B cell (primary cell): Measurements from ENCODE around the gene SALL2. TPM values are rescaled to one million over a fixed set of nuclear protein-coding genes. Genes with fewer than 3 reads are reported as not detected.
A peak's percentile ranks its signal among the peaks of the same experiment; 100 is the strongest.

Experiments
- ATAC-seq: fragments of 200-7000 bp; cut with Tn5 transposase; one replicate; pipeline ENCODE4 v1.10.0; 2021; ENCODE audit warnings: low read depth, mild to moderate bottlenecking, moderate number of reproducible peaks, moderate library complexity
- CTCF ChIA-PET: fragments of 350-600 bp; sonication (Branson Sonifier 250); formaldehyde crosslinking; loops from one replicate; lab custom pipeline; 2021; ENCODE audit warnings: antibody characterized with exemption, inconsistent platforms; lab: Charles Lee
- POLR2A ChIA-PET: fragments of 350-600 bp; sonication (Branson Sonifier 250); formaldehyde crosslinking; loops from one replicate; lab custom pipeline; 2021; ENCODE audit warnings: antibody characterized with exemption; lab: Charles Lee
- DNase-seq: peaks from one replicate; pipeline ENCODE4 v3.0.0; 2013
- H2AFZ ChIP-seq: 2 replicates; pipeline ENCODE4 v1.6.1; 2012; ENCODE audit warnings: mild to moderate bottlenecking, low read depth, low read length; ENCODE audit not compliant: insufficient read depth, poor library complexity, severe bottlenecking
- H3K27ac ChIP-seq, 2 donors: 1 replicate in 1 of 2; 2 replicates in 1 of 2; pipeline ENCODE4 v1.5.1; 2012 to 2013; ENCODE audit warnings: low read length in 2 of 2, mild to moderate bottlenecking in 2 of 2, moderate library complexity in 1 of 2
- H3K27me3 ChIP-seq, 4 experiments: fragments of 200-600 bp in 1 of 4; sonication (generic) in 1 of 4; replicated peaks in 1 of 4; 1 replicate in 2 of 4; 2 replicates in 2 of 4; pipeline versions ENCODE4 v1.6.1 to v1.7.0; 2013 to 2016; ENCODE audit warnings: low read length in 3 of 4, mild to moderate bottlenecking in 2 of 4, mixed read lengths in 1 of 4, moderate library complexity in 1 of 4; ENCODE audit not compliant: insufficient read depth in 4 of 4, control insufficient read depth in 3 of 4; ENCODE audit errors: control extremely low read depth in 1 of 4
- H3K36me3 ChIP-seq, 2 experiments: replicated peaks in 1 of 2; 1 replicate in 1 of 2; 2 replicates in 1 of 2; pipeline versions ENCODE4 v1.6.1 to v1.7.1; 2013; ENCODE audit warnings: low read length in 1 of 2; ENCODE audit not compliant: insufficient read depth in 2 of 2, control insufficient read depth in 1 of 2; ENCODE audit errors: control extremely low read depth in 1 of 2, extremely low read depth in 1 of 2
- H3K4me1 ChIP-seq, 2 donors: fragments of 200-600 bp in 1 of 2; sonication (generic) in 1 of 2; 1 replicate in 1 of 2; 2 replicates in 1 of 2; pipeline versions ENCODE4 v1.5.1 to v1.6.1; 2013 to 2017; ENCODE audit warnings: low read length in 2 of 2; ENCODE audit not compliant: control insufficient read depth in 2 of 2, insufficient read depth in 2 of 2
- H3K4me2 ChIP-seq: replicated peaks from 2 replicates; pipeline ENCODE3; 2012; ENCODE audit warnings: mild to moderate bottlenecking, low read depth, low read length; ENCODE audit not compliant: poor library complexity, severe bottlenecking
- H3K4me3 ChIP-seq, 5 experiments: fragments of 200-600 bp in 1 of 5; sonication (generic) in 1 of 5; 1 replicate in 3 of 5; 2 replicates in 2 of 5; pipeline versions ENCODE4 v1.5.1 to v1.7.0; 2011 to 2016; ENCODE audit warnings: low read length in 4 of 5, mild to moderate bottlenecking in 4 of 5, low read depth in 2 of 5, control low read depth in 1 of 5, moderate library complexity in 1 of 5; ENCODE audit not compliant: insufficient read depth in 1 of 5; ENCODE audit errors: control extremely low read depth in 1 of 5, extremely low read depth in 1 of 5
- H3K79me2 ChIP-seq: fragments of 200-600 bp; sonication (generic); one replicate; pipeline ENCODE4 v1.6.0; 2016; ENCODE audit warnings: low read length; ENCODE audit not compliant: control insufficient read depth, insufficient read depth
- H3K9ac ChIP-seq: fragments of 200-600 bp; sonication (generic); 2 replicates; pipeline ENCODE4 v1.6.1; 2017; ENCODE audit warnings: mild to moderate bottlenecking, low read length, moderate library complexity
- H3K9me3 ChIP-seq, 3 donors: one replicate each; pipeline versions ENCODE4 v1.6.1 to v1.7.1; 2013; ENCODE audit warnings: low read length in 2 of 3; ENCODE audit not compliant: control insufficient read depth in 2 of 3, insufficient read depth in 1 of 3; ENCODE audit errors: control extremely low read depth in 1 of 3
- H4K20me1 ChIP-seq: 2 replicates; pipeline ENCODE4 v1.6.0; 2012; ENCODE audit warnings: mild to moderate bottlenecking, low read length; ENCODE audit not compliant: insufficient read depth, control insufficient read depth, poor library complexity, severe bottlenecking
- H3K27ac Mint-ChIP-seq: one replicate; pipeline ENCODE4 v1.8.0; 2021; ENCODE audit warnings: mixed read lengths
- H3K27me3 Mint-ChIP-seq: one replicate; pipeline ENCODE4 v1.8.0; 2021; ENCODE audit warnings: mixed read lengths
- H3K4me1 Mint-ChIP-seq: one replicate; pipeline ENCODE4 v1.8.0; 2021; ENCODE audit warnings: mixed read lengths
- H3K4me3 Mint-ChIP-seq: one replicate; pipeline ENCODE4 v1.8.0; 2021; ENCODE audit warnings: mixed read lengths
- H3K9me3 Mint-ChIP-seq: one replicate; pipeline ENCODE4 v1.8.0; 2022; ENCODE audit warnings: mixed read lengths; ENCODE audit not compliant: insufficient read depth
- EZH2 ChIP-seq: IDR thresholded peaks from 2 replicates; pipeline ENCODE4 v1.6.1; 2012; ENCODE audit warnings: borderline replicate concordance, low read depth, mild to moderate bottlenecking, moderate library complexity, low read length; ENCODE audit not compliant: insufficient read depth, poor library complexity, severe bottlenecking
- WGBS: methylation state at CpG from one replicate; pipeline ENCODE4 v1.1.5; 2013; ENCODE audit warnings: missing lambda C conversion rate; ENCODE audit not compliant: insufficient coverage; 5-methylcytosine and 5-hydroxymethylcytosine counted together
- intact Hi-C: fragments of 100-400 bp; cut with micrococcal nuclease; formaldehyde crosslinking; loops from one replicate; pipeline ENCODE4 v1.10.0; 2022
- polyA plus RNA-seq: library from polyadenylated mRNA; depleted of rRNA; stranded (reverse); fragments of >200 nt; gene quantifications from 2 replicates; pipeline ENCODE4 v1.2.3, GENCODE V29; 2012
- total RNA-seq, 2 donors: library from RNA; stranded (reverse); fragments of 120-200 nt in 1 of 2; gene quantifications; 1 replicate in 1 of 2; 2 replicates in 1 of 2; pipeline versions ENCODE4 v1.2.3 to v1.2.4, GENCODE V29; 2013 to 2022
- TF ChIP-seq, protein P1 (sequence below): fragments of 200-600 bp; IDR thresholded peaks from one replicate; pipeline ENCODE4 v1.8.0; 2022; ENCODE audit warnings: antibody characterized with exemption, mild to moderate bottlenecking

SALL2 gene
- total and polyA plus RNA-seq, 2 donors (not counting 1 experiment from before 2014, with no cell fraction given), result 0.39 to 2.5 TPM

DNA sequence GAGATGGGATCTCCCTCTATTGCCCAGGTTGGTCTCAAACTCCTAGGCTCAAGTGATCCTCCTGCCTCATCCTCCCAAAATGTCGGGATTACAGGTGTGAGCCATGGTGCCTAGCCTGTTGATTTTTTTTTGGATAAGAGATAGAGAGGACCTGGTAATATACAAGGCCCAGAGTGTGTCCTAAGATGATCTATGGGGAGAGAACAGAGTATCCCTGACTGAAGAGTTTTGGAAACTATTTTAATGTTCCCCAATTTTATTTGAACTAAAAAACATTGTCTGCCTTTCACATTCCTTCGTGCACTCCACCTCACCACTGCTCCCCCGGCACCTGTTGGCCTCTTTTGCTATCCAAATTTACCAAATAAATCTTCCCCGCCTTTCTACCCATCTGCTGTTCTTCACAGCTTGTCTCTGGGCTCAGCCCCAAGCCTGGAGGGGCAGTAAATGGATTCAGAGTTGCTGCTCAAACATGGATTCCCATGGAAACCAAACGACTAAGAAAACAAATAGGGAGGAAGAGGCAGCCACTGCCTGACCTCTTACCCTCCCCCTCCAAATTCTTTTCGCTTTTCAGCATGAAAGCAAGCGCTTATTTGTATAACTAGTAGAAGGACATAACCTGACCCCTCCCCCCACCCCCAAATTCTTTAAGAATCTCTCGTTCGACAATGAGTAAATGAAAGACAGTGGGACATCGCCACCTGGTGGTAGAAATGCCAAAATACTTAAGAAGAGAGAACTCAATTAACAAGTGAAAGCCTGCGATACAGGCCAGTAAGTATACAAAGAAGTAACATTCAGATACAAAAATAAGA, 31.1 kb upstream of the SALL2 start:
- no peaks in the 10 kb centered on the region for H3K27me3 ChIP-seq
- TF ChIP-seq, protein P1, sequence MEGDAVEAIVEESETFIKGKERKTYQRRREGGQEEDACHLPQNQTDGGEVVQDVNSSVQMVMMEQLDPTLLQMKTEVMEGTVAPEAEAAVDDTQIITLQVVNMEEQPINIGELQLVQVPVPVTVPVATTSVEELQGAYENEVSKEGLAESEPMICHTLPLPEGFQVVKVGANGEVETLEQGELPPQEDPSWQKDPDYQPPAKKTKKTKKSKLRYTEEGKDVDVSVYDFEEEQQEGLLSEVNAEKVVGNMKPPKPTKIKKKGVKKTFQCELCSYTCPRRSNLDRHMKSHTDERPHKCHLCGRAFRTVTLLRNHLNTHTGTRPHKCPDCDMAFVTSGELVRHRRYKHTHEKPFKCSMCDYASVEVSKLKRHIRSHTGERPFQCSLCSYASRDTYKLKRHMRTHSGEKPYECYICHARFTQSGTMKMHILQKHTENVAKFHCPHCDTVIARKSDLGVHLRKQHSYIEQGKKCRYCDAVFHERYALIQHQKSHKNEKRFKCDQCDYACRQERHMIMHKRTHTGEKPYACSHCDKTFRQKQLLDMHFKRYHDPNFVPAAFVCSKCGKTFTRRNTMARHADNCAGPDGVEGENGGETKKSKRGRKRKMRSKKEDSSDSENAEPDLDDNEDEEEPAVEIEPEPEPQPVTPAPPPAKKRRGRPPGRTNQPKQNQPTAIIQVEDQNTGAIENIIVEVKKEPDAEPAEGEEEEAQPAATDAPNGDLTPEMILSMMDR, result peak; percentile 81
- no peak for TF ChIP-seq EZH2
- peak overlapping the region; percentile 67 for H3K4me2 ChIP-seq
- peak overlapping the region; percentile 77 for H2AFZ ChIP-seq
- CTCF ChIA-PET, result interaction anchor here (0.7 to 4.5 kb wide), 12 partner anchors 56 to 543 kb away, joined by 3 to 45 read pairs (median 3); partner anchors contain the start of gene CHD8
- H3K4me3 Mint-ChIP-seq, result peak overlapping the region; percentile 26
- peak overlapping the region in 3 of 5 experiments; percentile 1 to 45 (median 31) for H3K4me3 ChIP-seq
- H3K27ac ChIP-seq, result no peak overlapping the region
- ATAC-seq (peak; percentile 53), DNase-seq (peak; percentile 88)
- H3K79me2 ChIP-seq, result no peaks in the 10 kb centered on the region
- no peaks in the 10 kb centered on the region for H3K36me3 ChIP-seq
- intact Hi-C loops, result loop anchor here (1.0 to 10.0 kb wide), 8 partner anchors 46 to 545 kb away; partner anchors contain the start of genes METTL3, RAB2B, SUPT16H and TOX4
- H3K4me1 ChIP-seq, result peaks cover 5% of the 10 kb centered on the region in 2 donors
- H3K27ac Mint-ChIP-seq, result no peak overlapping the region
- H3K27me3 Mint-ChIP-seq, result peaks cover 3% of the 10 kb centered on the region
- peak overlapping the region; percentile 56 for H3K9ac ChIP-seq
- H3K4me1 Mint-ChIP-seq, result peaks cover 6% of the 10 kb centered on the region
- H3K9me3 ChIP-seq, result no peaks in the 10 kb centered on the region
- 87% methylated on average over 2 of the region's 11 CpGs for WGBS
- POLR2A ChIA-PET, result no interaction called here
- no peaks in the 10 kb centered on the region for H4K20me1 ChIP-seq
- no peaks in the 10 kb centered on the region for H3K9me3 Mint-ChIP-seq
